IPS-18a (cell line): ENCODE measurements around the gene TMEM14A.

Source experiments
- H3K27ac ChIP-seq: one replicate; pipeline ENCODE4 v1.5.1; 2013; ENCODE audit warnings: low read length
- H3K27me3 ChIP-seq: one replicate; pipeline ENCODE4 v1.6.1; 2013; ENCODE audit warnings: mild to moderate bottlenecking, low read length; ENCODE audit not compliant: control insufficient read depth, insufficient read depth
- H3K36me3 ChIP-seq: one replicate; pipeline ENCODE4 v1.6.1; 2013; ENCODE audit warnings: low read depth, low read length; ENCODE audit not compliant: control insufficient read depth
- H3K4me1 ChIP-seq: one replicate; pipeline ENCODE4 v1.6.1; 2013; ENCODE audit warnings: low read depth, low read length; ENCODE audit not compliant: control insufficient read depth
- H3K4me3 ChIP-seq: one replicate; pipeline ENCODE4 v1.5.1; 2013; ENCODE audit warnings: low read length
- H3K9ac ChIP-seq: one replicate; pipeline ENCODE4 v1.6.1; 2013; ENCODE audit warnings: mild to moderate bottlenecking, low read length, moderate library complexity
- H3K9me3 ChIP-seq: one replicate; pipeline ENCODE4 v1.6.1; 2013; ENCODE audit warnings: low read depth, low read length; ENCODE audit not compliant: control insufficient read depth

The TMEM14A gene

GRCh38 chr6:52726193-52726542 is 55.3 kb downstream of the TMEM14A start:
- Histone ChIP-seq H3K9me3 (no peaks in the 10 kb centered on the region), H3K36me3 (no peaks in the 10 kb centered on the region), H3K27ac (no peak overlapping the region), H3K9ac (no peak overlapping the region), H3K4me1 (peaks cover 5% of the 10 kb centered on the region), H3K27me3 (no peaks in the 10 kb centered on the region), H3K4me3 (no peak overlapping the region)

- Histone ChIP-seq H3K4me1 (peaks cover 13% of the 10 kb centered on the region), H3K27me3 (no peaks in the 10 kb centered on the region), H3K9ac (no peak overlapping the region), H3K9me3 (no peaks in the 10 kb centered on the region), H3K27ac (no peak overlapping the region), H3K4me3 (no peak overlapping the region), H3K36me3 (no peaks in the 10 kb centered on the region)
These were observed 56.0 kb downstream of the TMEM14A start for GRCh38 chr6:52726741-52727535.

- H3K4me1 ChIP-seq, result peaks cover 19% of the 10 kb centered on the region
- no peak overlapping the region for H3K9ac ChIP-seq
- H3K27me3 ChIP-seq, result no peaks in the 10 kb centered on the region
- no peaks in the 10 kb centered on the region for H3K36me3 ChIP-seq
- no peaks in the 10 kb centered on the region for H3K9me3 ChIP-seq
- no peak overlapping the region for H3K4me3 ChIP-seq
- H3K27ac ChIP-seq, result no peak overlapping the region
These were observed 57.0 kb downstream of the TMEM14A start for GRCh38 chr6:52727908-52728307.

GRCh38 chr6:52728394-52728793 is 57.5 kb downstream of the TMEM14A start:
- Histone ChIP-seq H3K36me3 (no peaks in the 10 kb centered on the region), H3K4me3 (no peak overlapping the region), H3K27me3 (no peaks in the 10 kb centered on the region), H3K4me1 (peaks cover 19% of the 10 kb centered on the region), H3K9ac (no peak overlapping the region), H3K9me3 (no peaks in the 10 kb centered on the region), H3K27ac (no peak overlapping the region)

- peaks cover 19% of the 10 kb centered on the region for H3K4me1 ChIP-seq
- no peak overlapping the region for H3K4me3 ChIP-seq
- no peaks in the 10 kb centered on the region for H3K27me3 ChIP-seq
These were observed 58.7 kb downstream of the TMEM14A start for GRCh38 chr6:52729576-52729975.

GRCh38 chr6:52731719-52732118 is 60.8 kb downstream of the TMEM14A start:
- Histone ChIP-seq H3K4me3 (no peak overlapping the region), H3K27ac (no peak overlapping the region), H3K4me1 (peaks cover 26% of the 10 kb centered on the region), H3K9ac (no peak overlapping the region), H3K9me3 (no peaks in the 10 kb centered on the region), H3K27me3 (no peaks in the 10 kb centered on the region), H3K36me3 (no peaks in the 10 kb centered on the region)

More at GRCh38 chr6:52729576-52729975, 58.7 kb downstream of the TMEM14A start:
- Histone ChIP-seq H3K9ac (no peak overlapping the region), H3K9me3 (no peaks in the 10 kb centered on the region), H3K36me3 (no peaks in the 10 kb centered on the region), H3K27ac (no peak overlapping the region)

DNA sequence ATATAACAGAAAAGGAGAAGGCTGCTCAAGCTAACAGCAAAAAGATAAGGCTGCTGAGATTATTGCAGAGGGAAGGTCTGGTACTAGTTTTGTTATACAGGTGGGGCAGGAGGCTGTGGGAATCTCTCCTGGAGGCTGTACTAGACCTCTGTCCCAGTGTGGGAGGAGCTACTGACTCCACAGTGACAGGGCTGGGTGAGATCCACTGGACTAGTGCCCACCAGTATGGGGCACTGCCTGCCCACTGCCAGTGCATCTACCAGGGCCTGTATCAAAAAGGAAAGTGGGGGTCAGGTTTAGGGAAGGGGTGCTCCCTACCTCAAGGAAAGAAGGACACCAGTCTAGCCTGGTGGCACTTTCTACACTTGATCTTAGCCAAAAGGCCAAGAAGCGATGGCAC is 62.3 kb downstream of the TMEM14A start:
- H3K9ac ChIP-seq, result no peak overlapping the region
- H3K36me3 ChIP-seq, result no peaks in the 10 kb centered on the region
- H3K4me1 ChIP-seq, result peaks cover 26% of the 10 kb centered on the region
- no peaks in the 10 kb centered on the region for H3K27me3 ChIP-seq
- no peak overlapping the region for H3K27ac ChIP-seq
- no peak overlapping the region for H3K4me3 ChIP-seq
- no peaks in the 10 kb centered on the region for H3K9me3 ChIP-seq

GRCh38 chr6:52734072-52734471 is 63.2 kb downstream of the TMEM14A start:
- no peak overlapping the region for H3K27ac ChIP-seq
- no peaks in the 10 kb centered on the region for H3K36me3 ChIP-seq
- H3K4me1 ChIP-seq, result peaks cover 26% of the 10 kb centered on the region
- no peaks in the 10 kb centered on the region for H3K9me3 ChIP-seq
- no peak overlapping the region for H3K9ac ChIP-seq
- H3K27me3 ChIP-seq, result no peaks in the 10 kb centered on the region
- H3K4me3 ChIP-seq, result no peak overlapping the region

DNA sequence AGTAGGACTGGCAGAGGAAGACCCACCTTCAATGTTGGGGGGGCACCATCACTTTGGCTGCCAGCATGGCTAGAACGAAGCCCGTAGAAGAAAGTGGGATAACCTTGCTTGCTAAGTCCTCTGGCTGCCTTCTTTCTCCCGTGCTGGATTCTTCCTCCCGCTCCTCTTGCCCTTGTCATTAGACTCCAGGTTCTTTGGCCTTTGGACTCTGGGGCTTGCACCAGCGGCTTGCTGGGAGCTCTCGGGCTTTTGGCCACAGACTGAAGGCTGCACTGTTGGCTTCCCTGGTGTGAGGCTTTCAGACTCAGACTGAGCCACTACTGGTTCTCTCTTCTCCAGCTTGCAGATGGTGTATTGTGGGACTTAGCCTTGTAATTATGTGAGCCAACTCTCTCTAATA is 64.2 kb downstream of the TMEM14A start:
- Histone ChIP-seq H3K9ac (no peak overlapping the region), H3K27ac (no peak overlapping the region), H3K36me3 (no peaks in the 10 kb centered on the region), H3K9me3 (no peaks in the 10 kb centered on the region), H3K4me3 (no peak overlapping the region), H3K27me3 (no peaks in the 10 kb centered on the region), H3K4me1 (peaks cover 26% of the 10 kb centered on the region)

DNA sequence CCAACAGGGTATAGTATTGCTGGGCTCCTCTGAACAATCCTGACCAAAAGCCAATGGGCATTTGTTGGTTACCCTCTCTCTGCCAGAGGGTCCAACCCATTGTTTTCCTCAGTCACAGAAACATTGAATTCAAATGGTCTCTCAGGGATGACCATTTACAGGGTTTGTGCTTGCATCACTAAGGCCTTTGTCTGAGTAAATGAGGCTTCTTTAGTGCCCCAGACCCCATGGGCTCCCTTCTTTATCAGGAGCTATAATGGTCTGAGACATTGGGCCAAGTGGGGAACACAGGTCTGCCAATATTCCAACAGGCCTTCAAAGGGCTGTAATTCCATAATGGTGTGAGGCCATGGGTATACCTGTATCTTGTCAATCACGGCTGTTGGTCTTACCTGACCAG is 65.2 kb downstream of the TMEM14A start:
- H3K27ac ChIP-seq, result no peak overlapping the region
- peaks cover 21% of the 10 kb centered on the region for H3K4me1 ChIP-seq
- H3K9me3 ChIP-seq, result no peaks in the 10 kb centered on the region
- H3K9ac ChIP-seq, result no peak overlapping the region
- H3K27me3 ChIP-seq, result no peaks in the 10 kb centered on the region
- H3K36me3 ChIP-seq, result no peaks in the 10 kb centered on the region
- H3K4me3 ChIP-seq, result no peak overlapping the region
